Myocyte (in vitro differentiated cells): Measurements from ENCODE around the gene EBNA1BP2. TPM values are rescaled to one million over a fixed set of nuclear protein-coding genes. Genes with fewer than 3 reads are reported as not detected.
"Not testable (repeated sequence)": the region's sequence is repeated elsewhere in the genome, so short reads cannot be mapped to it uniquely, and the experiment has no call there.

Experiments
- DNase-seq: peaks from one replicate; pipeline ENCODE4 v3.0.0-alpha.2; 2012; ENCODE audit warnings: low read depth
- polyA plus RNA-seq: library from polyadenylated mRNA; unstranded; fragments of >200 nt; gene quantifications from one replicate; pipeline ENCODE4 v1.2.1, GENCODE V29; 2012; ENCODE audit warnings: missing spikeins
- total RNA-seq: library from RNA; depleted of rRNA; stranded (reverse); fragments of >200 nt; gene quantifications from 2 replicates; pipeline ENCODE4 v1.2.3, GENCODE V29; 2014

Gene EBNA1BP2, protein sequence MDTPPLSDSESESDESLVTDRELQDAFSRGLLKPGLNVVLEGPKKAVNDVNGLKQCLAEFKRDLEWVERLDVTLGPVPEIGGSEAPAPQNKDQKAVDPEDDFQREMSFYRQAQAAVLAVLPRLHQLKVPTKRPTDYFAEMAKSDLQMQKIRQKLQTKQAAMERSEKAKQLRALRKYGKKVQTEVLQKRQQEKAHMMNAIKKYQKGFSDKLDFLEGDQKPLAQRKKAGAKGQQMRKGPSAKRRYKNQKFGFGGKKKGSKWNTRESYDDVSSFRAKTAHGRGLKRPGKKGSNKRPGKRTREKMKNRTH
- 67.4 and 74.0 TPM in 2 replicates for total RNA-seq
- polyA plus RNA-seq = 78.0 TPM

DNA sequence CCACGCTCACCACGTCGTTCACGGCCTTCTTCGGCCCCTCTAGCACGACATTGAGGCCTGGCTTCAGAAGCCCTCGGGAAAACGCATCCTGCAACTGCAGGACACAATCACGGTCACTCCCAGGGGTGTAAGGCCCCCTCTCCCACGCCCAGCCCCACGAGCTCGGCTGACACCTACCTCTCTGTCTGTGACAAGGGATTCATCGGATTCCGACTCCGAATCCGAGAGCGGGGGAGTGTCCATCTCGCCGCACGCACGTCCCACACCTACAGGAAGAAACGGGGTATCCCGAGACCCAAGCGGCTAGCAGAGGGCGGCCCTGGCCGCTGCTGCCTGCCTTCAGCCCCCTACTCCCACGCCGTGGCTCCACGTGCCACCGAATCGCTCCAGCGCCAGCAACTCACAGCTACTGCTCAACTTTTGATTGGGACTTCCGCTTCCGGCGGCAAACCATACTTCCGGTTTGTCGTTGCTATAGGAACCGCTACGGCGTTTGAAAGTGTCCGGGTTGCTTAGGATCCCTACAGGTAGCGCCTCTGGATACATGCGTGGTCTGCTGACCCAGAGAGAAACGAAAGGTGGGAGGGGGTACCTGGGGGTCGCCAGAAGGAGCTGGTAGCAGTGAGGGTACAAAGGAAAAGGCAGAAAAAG lies at the start of gene EBNA1BP2, which contains the start of gene CFAP57:
TSS of gene EBNA1BP2 (minus strand) at position 415 of the 651 bp plus-strand sequence. CDS start at position 243, 172 bp downstream.
TSS of gene CFAP57 (plus strand) at position 455 of the 651 bp plus-strand sequence. CDS start 424 bp downstream, outside the sequence.
- DNase-seq = peak; percentile 96

DNA sequence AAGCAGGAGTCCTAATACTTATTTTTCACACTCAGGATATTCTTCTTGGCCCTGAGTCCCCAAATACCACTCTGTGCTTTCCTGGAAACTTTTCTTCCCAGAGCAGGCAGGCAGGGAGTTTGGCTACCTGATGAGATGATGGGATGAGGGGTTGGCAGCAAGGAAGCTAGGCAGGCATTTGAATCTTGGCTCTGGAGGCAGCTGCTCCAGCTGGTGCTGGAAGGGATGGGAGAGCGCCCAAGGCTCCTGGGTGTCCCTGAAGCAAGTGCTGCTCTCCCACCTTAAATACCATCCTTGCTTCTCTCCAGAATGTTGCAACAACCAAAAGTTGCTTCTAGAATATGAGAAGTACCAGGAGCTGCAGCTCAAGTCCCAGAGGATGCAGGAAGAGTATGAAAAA lies 49.7 kb upstream of the EBNA1BP2 start:
- DNase-seq = no peak

DNA sequence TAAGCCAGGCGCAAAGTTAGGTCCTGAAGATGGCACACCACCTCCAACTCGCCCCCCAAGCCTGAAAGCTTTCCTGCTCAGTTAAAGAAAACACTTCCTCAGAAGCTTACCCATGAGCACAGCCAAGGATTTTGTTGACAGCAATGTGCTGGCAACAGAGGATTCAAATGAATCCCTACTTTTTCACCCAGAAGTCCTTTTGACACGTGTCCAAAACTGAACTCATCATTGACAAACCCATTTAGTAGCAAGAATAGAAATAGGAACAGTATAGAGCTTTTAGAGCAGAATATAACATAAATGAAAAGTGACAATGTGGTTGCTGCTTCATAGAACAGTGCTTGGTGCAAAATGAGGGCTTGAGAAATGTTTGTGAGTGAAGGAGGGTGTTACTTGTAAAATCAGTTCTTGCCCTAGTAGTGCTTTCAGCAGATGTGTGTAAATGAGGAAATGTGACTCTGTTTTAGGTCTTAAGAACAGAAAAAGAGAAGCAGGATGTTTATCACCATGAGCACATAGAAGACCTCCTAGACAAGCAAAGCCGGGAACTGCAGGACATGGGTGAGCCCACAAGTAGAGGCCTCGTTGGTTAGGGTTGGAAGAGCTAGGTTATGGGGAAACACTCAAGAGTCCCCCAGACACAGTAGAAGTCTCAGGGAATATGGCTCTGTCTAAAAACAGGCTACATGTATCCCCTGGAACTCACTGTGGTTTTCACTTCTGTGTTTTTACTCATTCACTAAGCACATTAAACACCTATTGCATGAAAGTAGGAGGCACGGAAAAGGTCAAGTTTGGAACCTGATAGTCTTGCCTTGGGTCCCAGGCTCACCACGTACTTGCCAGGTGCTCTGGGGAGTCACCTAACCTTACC lies 49.1 kb upstream of the EBNA1BP2 start:
- no peak for DNase-seq

DNA sequence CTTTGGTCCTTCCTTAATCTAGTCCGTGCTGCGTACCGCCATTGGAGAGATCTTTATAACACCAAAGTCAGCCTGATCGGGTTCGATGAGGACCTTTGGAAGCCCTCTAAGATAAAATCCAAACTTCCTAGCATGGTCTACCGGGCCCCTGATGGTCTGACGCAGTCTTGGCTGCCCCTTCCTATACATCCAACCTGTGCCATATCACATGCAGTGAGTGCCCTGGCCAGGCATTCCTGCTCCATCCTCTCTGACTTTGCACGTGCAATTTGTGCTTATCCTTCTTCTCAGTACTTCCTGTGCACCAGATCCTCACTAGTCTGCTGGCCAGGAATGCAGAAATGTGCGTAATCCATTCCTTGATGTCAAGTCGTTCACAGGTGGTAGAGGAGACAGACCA lies 45.7 kb upstream of the EBNA1BP2 start:
- no peak for DNase-seq

DNA sequence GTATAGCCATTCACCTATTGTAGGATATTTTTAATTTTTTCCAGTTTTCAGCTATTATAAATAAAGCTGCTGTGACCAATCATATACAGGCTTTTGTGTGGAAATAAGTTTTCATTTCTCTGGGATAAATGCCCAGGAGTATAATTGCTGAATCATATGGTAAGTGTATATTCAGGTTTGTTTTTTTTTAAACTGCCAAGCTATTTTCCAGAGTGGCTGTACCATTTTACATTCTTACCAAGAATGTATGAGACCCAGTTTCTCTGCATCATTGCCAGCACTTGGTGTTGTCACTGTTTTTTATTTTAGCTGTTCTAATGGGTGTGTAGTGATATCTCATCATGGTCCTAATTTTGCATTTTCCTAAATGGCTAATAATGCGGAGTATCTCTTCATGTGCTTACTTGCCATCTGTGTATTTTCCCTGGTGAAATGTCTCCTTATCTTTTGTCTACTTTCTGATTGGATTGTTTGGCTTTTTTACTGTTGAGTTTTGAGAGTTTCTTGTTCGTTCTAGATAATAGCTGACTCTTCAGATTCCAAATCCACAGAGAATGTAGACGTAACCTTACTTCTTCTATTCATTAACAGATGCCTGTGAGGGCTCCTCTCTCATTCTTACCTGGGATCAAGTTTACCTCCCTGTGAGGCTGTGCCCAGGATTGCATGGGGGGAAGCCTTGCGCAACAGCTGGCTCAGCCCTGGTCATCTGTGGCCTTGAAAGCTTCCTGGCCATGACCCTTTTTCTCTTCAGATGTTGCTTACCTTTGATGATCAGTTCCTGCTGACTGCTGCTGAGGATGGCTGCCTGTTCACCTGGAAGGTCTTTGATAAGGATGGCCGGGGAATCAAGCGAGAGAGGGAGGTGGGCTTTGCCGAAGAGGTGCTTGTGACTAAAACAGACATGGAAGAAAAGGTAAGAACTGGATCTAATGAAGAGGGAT lies 42.7 kb upstream of the EBNA1BP2 start:
- DNase-seq = no peak

DNA sequence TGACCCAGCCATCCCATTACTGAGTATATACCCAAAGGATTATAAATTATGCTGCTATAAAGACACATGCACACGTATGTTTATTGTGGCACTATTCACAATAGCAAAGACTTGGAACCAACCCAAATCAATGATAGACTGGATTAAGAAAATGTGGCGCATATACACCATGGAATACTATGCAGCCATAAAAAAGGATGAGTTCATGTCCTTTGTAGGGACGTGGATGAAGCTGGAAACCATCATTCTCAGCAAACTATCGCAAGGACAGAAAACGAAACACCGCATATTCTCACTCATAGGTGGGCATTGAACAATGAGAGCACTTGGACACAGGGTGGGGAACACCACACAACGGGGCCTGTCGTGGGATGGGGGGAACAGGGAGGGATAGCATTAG lies 36.2 kb upstream of the EBNA1BP2 start:
- DNase-seq = not testable (repeated sequence)

DNA sequence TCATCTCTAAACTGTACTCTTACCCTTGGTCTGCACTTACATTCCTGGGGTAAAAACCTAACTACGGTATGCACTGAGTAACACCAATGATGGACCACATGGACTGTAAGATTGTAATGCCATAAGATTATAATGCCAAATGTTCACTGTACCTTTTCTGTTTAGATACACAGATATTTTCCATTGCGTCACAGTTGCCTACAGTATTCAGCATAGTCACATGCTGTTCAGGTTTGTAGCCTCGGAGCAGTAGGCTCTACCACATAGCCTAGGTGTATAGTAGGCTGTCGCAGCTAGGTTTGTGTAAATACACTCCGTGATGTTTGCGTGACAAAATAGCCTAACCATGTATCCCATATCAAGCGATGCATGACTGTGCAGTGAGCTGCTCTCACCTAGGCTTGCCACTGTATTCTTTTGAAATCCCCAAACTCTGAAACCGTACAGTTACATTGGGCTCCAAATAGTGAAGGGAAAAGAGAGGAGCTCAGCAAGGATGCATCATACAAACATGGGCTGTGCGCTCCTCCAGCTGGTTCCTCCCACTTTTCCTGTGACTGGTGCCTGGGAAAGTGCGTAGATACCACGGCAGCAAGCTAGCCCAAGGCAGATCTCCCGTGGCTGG lies 35.3 kb upstream of the EBNA1BP2 start:
- DNase-seq = peak; percentile 6

DNA sequence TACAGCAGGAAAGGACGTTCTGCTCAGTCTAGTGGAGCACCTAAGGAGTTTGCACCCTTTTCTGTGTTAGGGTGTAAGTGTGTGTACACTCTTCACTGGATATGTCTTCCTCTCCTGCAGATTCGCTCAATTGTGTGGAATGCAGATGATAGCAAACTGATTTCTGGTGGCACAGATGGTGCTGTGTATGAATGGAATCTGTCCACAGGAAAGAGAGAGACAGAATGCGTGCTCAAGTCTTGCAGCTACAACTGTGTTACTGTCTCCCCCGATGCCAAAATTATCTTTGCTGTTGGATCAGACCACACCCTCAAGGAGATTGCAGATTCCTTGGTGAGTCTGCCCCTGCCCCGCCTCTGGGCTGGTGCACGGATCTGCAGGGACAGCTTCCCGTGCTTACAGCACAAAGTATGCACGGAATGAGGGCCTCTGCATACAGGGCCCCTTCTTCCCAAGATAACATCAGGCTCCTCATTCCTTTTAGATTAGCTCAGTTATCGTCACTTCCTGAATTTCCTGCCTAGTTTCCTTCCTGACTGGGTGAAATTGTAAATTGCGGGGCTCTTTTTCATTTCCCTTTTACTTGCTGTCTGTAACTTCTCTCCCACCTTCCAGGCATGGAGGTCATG lies 34.6 kb upstream of the EBNA1BP2 start:
- peak; percentile 92 for DNase-seq

DNA sequence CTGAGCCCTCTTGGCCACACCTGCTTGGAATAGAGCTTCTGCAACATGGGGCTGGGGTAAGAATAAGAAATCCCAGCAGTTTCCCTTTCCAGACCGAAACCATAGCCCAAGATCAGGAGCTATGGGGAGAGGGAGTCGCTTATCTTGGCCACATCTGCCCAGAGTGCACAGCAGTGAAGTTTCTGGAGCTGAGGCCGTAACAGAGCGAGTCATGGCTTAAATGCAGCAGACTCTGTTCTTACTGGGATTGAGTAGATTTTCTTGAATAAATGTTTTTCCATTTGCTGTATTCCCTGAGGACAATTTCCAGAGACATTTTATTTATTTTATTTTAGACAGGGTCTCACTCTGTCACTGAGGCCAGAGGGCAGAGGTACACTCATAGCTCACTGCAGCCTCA lies 33.6 kb upstream of the EBNA1BP2 start:
- DNase-seq = peak; percentile 16

DNA sequence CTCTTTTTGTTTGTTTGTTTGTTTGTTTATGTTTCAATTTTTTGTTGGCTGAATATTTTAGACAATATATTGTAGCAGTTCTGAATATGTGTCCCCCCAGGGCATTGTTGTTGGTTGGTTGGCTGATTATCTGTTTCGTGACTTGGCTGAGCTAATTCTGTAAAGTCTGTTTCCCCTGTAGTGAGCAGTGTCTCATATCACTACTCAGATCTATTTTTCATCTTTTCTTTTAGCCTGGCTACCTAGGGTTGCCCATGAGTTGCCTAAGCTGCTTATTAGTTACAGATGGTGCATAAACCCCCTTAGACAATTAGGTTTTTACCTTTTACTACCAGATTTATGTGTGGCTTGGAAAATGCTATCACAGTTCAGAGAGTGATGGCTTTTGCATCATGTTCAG lies 32.3 kb upstream of the EBNA1BP2 start:
- no peak for DNase-seq

DNA sequence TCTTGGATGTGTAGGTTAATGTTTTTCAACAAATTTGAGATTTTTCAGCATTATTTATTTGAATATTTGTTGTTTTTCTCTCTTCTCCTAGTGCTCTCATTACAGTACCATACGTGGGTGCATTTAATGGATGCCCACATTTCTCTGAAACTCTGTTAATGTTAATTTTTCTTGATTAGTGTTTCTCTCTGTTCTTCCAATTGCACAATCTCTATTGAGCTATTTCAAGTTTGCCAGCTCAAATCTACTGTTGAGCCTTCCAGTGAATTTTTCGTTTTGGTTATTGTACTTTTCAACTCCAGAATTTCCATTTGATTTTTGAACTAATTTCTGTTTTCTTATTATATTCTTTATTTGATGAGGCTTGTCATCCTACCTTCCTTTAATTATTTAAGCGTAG lies 31.8 kb upstream of the EBNA1BP2 start:
- DNase-seq = no peak

DNA sequence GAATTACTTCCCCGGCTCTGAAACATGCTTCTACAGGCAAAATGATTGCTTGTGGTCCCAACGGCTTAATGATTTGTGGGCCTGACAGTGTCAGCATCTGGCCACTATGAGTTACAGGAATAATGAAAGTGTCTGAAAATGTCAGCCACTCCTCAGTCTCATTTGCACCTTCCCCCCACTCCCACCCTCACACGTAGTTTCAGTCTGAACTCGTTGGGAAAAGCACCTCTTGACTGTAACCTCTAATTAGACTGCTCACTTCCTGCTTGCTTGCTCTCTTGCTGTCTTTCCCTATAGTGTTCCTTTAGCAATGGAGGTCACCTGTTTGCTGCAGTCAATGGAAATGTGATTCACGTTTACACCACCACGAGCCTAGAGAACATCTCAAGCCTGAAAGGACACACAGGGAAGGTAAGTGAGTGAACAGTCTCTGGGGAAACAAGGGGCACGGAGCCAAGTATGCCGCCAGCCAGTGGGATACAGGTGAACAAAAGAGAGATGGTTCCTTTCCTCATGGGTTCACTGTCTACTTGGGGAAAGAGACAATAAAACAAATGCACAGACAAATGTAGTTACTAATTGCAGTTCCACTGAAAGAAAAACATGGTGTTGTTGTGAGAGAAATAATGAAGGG lies 27.1 kb upstream of the EBNA1BP2 start:
- DNase-seq = no peak

DNA sequence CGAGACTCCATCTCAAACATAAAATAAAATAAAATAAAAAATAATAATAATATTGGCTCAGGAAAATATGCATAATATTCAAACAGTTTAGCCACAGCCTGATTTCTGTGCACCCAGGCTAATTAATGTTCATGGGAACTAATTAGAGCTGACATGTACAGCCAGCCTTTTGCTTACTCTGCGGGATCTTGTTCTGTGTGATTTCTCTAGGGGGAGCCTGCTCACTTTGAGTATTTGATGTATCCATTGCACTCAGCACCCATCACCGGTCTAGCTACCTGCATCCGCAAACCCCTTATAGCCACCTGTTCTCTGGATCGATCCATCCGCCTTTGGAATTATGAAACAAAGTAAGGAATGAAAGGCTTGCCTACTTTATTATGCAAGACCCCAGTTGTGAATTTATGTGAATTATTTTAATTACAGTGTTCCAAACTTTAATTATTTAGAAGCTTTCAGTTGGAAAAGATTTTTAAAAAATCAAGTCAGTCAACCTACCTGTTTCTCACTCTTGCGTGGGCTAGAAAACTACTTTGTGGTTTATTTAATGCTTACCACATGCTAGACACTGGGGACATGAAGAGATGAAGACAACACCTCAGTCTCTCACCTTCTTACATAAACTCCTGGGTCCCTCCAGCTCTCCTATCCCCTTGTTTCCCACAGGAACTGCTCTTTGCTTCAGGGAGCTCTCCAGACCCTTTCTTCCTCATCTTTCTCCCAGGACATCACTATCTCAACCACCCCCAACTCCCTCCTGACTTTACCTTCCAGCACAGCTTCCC lies 25.4 kb upstream of the EBNA1BP2 start:
- DNase-seq = no peak

DNA sequence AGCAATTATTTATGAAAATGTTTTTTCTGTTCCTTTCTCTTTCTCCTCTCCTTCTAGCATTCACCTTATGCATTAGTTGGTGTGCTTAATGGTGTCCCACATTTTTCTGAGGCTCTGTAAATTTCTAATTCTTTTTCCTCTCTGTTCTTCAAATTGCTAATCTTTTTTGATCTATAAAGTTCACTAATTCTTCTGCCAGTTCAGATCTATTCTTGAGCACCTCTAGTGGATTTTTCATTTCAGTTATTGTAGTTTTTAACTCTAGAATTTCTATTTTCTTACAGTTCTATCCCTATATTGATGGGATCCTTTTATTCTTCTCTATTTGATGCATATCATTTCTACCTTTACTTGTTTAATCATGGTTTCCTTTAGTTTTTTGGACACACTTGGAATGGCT lies 22.4 kb upstream of the EBNA1BP2 start:
- no peak for DNase-seq

DNA sequence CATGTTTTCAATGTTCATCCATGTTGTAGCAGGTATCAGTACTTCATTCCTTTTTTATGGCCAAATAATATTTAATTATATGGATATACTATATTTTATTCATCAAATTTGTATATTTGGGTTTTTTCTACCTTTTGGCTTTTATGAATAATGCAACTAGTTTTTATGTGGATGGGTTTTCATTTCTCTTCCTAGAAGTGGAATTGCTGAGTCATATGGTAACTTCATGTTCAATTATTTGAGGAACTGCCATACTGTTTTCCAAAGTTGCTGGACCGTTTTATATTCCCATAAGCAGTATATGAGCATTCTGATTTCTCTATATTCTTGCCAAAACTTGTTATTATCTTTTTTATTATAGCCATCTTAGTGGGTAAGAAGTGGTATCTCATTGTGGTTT lies 16.0 kb upstream of the EBNA1BP2 start:
- DNase-seq = no peak

DNA sequence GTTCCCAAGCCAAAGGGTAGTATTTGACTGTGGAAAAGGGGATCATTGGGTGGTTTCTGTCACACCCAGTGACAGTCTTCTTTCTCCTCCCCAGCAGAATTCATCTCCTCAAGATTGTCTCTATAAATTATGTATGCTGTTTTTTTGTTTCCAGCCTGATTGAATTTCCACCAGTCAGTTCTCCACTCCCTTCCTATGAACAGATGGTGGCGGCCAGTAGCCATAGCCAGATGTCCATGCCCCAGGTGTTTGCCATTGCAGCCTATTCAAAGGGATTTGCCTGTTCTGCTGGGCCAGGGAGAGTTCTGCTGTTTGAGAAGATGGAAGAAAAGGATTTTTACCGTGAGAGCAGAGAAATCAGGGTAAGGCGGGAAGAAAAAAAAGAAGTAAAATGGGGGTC lies 12.9 kb upstream of the EBNA1BP2 start:
- DNase-seq = no peak

DNA sequence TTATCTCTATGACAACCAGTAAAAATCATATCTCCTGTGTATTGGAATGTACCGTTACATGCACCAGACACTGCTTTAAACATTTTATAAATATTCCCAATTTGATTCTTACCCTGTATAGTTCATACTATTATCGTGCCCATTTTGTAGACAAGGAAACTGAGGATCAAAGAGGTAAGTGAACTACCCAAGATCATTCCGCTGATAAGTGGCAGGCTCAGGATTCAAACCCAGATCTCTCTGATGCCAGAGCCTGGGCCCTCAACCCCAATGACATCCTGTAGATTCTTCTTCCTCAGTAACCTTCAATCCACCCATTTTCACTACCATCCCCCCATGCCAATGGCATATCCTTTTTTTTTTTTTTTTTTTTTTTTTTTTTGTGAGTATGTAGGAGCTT lies 12.3 kb upstream of the EBNA1BP2 start:
- no peak for DNase-seq

DNA sequence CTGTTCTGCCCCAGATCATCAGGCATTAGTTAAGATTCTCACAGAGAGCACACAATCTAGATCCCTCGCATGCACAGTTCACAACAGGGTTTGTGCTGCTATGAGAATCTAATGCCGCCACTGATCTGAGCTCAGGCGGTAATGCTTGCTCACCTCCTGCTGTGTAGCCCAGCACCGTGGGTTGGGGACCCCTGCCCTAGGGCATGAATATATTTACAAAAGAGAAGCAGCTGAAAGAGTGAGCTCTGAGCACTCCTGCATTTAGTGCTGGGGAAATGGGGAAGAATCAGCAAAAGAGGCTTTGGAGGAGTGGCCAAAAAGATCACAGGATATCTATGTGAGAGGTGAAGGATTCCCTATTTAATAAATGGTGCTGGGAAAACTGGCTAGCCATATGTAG lies 5.6 kb upstream of the EBNA1BP2 start:
- no peak for DNase-seq
